Measurements from ENCODE around the gene TADA2A.
"Not testable (repeated sequence)": the region's sequence is repeated elsewhere in the genome, so short reads cannot be mapped to it uniquely, and the experiment has no call there.

Gene TADA2A

DNA sequence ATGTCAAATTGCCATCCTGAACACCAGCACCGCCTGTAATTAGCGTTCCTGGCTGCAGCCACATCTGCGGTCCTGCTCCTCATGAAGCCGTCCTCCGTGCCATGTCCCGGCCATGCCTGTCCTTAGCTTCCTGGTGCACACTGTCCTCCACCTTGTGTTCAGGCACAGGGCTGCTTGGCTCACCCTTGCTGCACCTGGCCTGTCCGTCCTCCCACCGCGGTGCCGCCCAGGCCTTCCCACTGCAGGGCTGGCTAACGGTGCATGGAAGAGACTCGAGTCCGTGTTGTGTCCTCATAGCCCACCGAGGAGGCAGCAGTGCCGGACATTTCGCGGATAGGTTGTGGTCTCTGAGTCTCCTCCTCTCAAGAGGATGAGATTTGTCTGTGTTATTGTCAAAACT, 103.4 kb downstream of the TADA2A start:
- no peak for FAIRE-seq
- DNase-seq (ENCODE audit: insufficient read length, low spot score) = no peak
- TF ChIP-seq, protein P1, sequence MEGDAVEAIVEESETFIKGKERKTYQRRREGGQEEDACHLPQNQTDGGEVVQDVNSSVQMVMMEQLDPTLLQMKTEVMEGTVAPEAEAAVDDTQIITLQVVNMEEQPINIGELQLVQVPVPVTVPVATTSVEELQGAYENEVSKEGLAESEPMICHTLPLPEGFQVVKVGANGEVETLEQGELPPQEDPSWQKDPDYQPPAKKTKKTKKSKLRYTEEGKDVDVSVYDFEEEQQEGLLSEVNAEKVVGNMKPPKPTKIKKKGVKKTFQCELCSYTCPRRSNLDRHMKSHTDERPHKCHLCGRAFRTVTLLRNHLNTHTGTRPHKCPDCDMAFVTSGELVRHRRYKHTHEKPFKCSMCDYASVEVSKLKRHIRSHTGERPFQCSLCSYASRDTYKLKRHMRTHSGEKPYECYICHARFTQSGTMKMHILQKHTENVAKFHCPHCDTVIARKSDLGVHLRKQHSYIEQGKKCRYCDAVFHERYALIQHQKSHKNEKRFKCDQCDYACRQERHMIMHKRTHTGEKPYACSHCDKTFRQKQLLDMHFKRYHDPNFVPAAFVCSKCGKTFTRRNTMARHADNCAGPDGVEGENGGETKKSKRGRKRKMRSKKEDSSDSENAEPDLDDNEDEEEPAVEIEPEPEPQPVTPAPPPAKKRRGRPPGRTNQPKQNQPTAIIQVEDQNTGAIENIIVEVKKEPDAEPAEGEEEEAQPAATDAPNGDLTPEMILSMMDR (IDR thresholded peaks at IDR 0.05; ENCODE audit: insufficient read depth, missing control alignments) = no peak

DNA sequence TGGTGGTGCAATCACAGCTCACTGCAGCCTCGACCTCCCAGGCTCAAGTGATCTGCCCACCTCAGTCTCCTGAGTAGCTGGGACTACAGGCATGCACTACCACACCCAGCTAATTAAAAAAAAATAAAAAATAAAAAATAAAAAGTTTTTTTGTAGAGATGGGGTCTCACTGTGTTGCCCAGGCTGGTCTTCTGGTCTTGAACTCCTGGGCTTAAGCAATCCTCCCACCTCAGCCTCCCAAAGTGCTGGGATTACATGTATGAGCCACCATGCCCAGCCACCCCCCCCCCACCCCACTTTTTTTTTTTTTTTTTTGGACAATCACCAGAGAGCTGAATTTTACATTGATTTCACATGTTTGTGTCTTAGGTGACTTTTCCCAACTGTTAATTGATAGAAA, 105.0 kb downstream of the TADA2A start:
- not testable (repeated sequence) for DNase-seq (ENCODE audit: insufficient read length, low spot score); FAIRE-seq

DNA sequence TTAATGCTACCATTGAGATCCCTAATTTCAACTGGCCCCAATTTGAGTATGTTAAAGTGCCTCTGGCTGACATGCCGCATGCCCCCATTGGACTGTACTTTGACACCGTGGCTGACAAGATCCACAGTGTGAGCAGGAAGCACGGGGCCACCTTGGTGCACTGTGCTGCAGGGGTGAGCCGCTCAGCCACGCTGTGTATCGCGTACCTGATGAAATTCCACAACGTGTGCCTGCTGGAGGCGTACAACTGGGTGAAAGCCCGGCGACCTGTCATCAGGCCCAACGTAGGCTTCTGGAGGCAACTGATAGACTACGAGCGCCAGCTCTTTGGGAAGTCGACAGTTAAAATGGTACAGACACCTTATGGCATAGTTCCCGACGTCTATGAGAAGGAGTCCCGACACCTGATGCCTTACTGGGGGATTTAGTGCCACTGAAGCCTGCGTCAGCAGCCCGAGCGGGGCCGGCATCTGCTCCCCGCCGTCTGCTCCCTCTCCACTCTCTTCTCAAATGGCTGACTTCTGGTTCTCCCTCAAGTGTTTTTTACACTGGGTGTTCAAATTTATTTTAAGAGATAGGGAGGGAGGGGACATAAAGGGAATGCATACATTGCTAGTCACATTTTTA, 105.9 kb downstream of the TADA2A start:
- FAIRE-seq = no peak
- TF ChIP-seq, protein P1 (IDR thresholded peaks at IDR 0.05; ENCODE audit: insufficient read depth, missing control alignments) = no peak

DNA sequence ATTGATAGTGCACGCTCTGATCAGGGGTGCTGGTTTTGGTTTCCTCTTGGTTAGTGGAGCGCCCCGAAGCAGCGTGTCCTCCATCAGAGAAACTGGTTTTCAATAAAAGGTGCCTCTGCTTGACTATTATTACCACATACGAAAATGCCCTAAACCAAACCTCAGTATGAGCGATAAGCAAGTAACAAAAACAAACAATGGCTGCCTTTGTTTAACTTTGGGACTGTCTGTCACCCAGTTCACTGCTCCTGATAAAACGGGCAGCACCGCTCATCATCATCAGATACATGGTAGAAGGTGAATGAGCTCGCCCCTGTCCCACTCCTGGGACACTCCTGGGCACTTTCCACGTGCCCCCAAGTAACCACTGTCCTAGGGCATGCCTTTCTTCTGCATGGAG, 107.0 kb downstream of the TADA2A start:
- DNase-seq (ENCODE audit: insufficient read length, low spot score) = no peak
- TF ChIP-seq, protein P1 (IDR thresholded peaks at IDR 0.05; ENCODE audit: insufficient read depth, missing control alignments) = no peak
- FAIRE-seq = no peak

More for the DNA sequence above, 105.9 kb downstream of the TADA2A start:
- DNase-seq (ENCODE audit: insufficient read length, low spot score) = no peak

DNA sequence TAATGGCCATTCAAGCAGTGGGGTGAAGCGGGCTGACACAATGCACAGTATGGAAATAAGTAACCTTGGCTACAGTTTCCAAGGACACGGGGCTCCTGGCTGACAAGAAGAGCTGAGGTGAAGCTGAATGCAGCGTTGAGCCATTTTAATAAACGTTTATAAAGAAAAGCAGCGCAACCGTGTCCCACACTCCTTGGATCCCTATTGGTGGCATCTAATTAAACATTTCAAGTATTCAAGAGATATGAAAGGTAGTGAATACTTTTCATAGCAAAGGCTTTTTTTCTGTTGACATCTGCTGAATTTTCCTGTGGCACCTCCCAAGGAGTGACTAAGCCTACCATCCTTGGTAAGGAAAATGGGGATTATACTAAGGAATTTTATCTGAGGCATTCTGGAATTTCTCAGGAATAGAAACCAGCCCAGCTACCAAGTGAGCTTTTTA, 109.5 kb downstream of the TADA2A start:
- FAIRE-seq = no peak
- no peak for DNase-seq (ENCODE audit: insufficient read length, low spot score)
- TF ChIP-seq, protein P1 (IDR thresholded peaks at IDR 0.05; ENCODE audit: insufficient read depth, missing control alignments) = no peak

DNA sequence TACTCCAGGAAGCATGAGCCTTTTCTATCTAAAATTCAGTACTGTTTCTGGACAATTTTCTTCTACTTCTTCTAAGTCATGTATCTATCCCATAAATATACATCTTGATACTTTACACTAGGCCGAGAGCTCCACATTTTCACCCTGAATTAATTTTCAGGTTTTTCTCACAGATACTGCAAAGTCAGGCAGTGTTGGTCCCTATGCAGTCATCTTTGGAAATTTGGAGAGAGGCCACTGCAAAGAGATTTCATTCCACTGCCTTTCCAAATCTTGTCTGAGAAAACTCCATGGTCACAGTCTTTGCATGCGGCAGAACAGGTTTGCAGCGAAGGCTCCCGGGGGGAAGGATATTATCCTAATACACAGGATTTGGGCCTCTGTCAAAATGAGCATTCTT, 111.2 kb downstream of the TADA2A start:
- TF ChIP-seq, protein P1 (IDR thresholded peaks at IDR 0.05; ENCODE audit: insufficient read depth, missing control alignments) = no peak
- DNase-seq (ENCODE audit: insufficient read length, low spot score) (no peak), FAIRE-seq (no peak)

DNA sequence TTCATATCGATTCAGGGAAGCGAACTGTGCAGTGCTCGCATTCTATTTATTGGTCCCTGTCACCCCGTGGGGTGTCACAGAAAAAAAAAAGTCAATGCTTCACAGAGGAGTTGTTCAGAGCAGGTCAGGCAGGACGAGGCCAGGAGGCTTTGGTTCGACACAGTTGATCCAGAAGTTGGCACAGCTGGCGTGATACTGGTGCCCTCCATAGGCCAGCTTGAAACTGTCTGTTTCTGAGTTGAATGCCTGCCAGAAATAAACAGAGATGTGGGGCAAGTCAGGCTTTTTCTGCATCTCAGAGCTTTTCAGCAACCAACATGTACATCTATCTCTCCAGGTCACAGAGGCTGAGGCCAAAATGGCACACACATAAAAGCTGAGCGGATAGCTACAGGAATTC, 112.1 kb downstream of the TADA2A start:
- DNase-seq (ENCODE audit: insufficient read length, low spot score) = no peak
- TF ChIP-seq, protein P1 (IDR thresholded peaks at IDR 0.05; ENCODE audit: insufficient read depth, missing control alignments) = peak; percentile 18
- FAIRE-seq = no peak
